Stimulated activated CD8-positive, alpha-beta memory T cell treated with anti-CD3 and anti-CD28 coated beads, Interleukin-12 subunit alpha, Interleukin-12 subunit beta, amount 100 ng/mL, for 4 hours (primary cell): ENCODE data around the gene PLIN3.
A peak's percentile ranks its signal among the peaks of the same experiment; 100 is the strongest.
"Not testable (repeated sequence)": the region's sequence is repeated elsewhere in the genome, so short reads cannot be mapped to it uniquely, and the experiment has no call there.

Experiments
- DNase-seq: peaks from one replicate; pipeline ENCODE4 v3.0.0-alpha.2; 2020; ENCODE audit warnings: low read depth

The PLIN3 gene, protein sequence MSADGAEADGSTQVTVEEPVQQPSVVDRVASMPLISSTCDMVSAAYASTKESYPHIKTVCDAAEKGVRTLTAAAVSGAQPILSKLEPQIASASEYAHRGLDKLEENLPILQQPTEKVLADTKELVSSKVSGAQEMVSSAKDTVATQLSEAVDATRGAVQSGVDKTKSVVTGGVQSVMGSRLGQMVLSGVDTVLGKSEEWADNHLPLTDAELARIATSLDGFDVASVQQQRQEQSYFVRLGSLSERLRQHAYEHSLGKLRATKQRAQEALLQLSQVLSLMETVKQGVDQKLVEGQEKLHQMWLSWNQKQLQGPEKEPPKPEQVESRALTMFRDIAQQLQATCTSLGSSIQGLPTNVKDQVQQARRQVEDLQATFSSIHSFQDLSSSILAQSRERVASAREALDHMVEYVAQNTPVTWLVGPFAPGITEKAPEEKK

GRCh38 chr19:4867534-4868285 is at the start of gene PLIN3:
TSS of gene PLIN3 (minus strand) at chr19:4867667. CDS start at chr19:4861394, 6,273 bp downstream.
- peak; percentile 76 for DNase-seq

GRCh38 chr19:4916292-4917082 is 49.0 kb upstream of the PLIN3 start:
- peak; percentile 20 for DNase-seq

DNA sequence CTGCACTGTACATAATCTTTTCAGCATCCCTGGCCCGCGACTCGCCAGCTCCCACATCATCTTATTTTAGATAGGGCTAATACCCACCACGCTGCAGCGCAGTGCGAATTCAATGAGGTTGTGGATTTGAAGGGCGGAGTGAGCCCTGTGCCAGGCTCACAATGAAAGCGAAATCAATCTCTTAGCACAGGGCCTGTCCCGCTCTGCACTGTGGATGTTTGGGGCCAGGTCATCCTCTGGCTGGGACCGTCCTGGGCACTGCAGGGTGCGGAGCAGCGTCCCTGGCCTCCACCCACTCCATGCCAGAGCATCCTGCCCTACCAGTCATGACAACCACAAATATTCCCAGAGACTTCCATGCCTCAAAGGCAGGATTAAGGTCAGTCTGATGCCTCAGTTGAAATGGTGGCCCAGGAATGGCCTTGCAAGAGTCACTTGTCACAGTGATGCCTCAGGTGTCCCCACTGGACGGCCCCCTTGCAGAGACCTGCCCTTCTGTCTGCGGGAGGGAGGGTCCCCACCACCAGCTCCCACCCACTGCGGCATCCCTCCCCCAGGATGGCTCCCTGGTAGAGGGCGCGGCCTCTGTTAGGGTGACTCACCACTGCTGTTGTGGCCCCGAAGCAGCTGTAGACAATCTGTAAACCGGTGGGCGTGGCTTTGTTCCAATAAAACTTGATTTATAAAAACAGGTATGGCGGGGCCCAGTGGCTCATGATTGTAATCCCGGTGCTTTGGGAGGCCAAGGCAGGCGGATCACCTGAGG is 47.5 kb upstream of the PLIN3 start:
- peak; percentile 56 for DNase-seq

DNA sequence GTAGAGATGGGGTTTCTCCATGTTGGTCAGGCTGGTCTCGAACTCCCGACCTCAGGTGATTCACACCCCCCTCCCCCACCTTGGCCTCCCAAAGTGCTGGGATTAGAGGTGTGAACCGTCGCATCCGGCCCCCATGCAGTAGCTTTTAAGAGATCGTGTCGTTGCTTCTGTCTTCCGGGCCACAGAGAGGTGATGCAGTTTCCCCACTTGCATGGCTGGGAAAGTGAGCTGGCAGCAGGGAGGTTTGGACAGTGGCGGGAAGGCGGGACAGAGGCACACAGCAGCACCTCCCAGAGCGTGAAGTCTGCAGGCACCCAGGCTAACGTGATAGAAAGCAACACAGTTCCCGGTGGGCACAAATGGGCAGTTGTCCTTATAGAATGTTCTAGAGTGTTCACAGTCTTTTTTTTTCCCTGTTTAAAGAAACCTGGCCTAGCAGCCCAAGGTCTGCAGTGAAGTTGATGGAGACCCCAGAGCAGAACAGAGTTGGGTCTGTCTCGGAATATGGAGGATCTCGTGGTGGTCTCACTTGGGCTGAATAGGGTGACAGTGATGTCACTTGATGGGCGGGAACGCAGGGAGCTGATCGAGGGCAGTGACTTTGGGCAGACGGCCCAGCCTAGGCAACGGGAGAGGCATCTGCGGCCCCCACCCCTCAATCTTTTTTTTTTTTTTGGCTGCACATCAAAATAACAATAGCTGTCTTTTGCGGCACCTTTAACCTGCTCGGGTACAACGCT is 46.7 kb upstream of the PLIN3 start:
- DNase-seq = no peak

DNA sequence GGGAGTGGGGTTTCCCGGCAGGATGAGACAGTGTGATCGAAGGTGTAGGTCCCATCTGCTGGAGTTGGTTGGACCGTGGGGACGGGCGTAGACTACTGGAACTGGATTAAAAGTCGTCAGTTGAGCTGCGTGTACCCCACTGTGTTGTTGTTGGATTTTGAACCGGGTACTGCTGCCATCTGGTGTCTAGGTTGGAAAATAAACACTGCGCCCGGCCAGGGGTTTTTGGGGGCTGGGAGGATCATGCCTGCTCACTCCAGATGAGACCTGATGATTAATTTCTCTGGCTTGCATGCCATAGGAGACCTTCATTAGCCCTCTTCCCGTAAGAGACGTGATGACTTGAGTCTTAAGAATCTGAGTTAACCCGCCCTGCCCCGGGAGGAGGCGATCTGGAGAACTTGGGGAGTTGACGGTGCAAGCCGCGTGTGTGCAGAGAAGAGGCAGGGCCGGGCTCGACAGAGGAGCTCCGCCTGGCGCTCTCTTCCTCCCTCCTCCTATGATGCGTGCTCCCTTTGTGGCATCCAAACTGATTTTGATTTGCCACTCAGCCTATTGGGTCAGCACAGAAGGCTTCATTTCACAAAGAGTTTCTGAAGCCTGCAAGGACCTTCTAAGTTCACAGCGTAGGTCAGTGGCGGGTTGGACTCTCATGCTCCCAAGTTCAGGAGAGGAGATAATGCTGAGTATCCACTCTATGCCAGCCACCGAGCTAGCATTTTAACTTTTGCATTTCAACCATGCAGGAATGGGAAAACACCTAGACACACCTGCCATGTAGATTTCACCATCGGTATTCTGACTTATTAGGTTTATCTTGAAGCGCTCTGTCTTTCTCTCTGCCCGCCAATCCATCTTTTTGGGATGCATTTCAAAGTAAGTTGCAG is 44.6 kb upstream of the PLIN3 start:
- DNase-seq = peak; percentile 34

- DNase-seq = no peak
Observed at GRCh38 chr19:4911314-4911713, 43.8 kb upstream of the PLIN3 start.

DNA sequence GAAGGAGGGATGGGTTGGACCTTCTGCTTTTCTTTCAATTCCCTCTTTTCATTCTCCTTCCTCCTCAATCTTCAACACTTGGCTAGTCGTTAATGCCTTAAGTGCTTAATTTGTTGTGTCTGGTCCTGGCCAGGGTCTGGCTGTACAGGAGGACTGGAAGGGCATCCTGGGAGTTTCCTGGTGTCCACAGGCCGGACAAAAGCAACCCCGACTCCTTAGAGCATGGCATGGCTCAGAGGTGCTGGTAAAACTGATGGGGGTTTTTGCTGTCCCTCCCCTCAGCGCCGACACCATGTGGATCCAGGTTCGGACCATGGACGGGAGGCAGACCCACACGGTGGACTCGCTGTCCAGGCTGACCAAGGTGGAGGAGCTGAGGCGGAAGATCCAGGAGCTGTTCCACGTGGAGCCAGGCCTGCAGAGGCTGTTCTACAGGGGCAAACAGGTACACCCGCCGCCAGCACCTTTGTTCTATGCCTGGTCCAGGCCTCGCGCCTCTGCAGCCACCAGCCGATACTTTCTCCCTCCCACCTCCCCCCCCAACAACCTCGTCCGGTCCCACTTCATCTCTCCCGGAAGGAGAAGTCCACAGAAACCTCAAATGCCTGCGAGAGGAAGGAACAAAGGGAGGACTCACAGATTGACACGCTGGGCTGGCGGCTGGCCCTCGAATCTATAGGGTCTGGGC is 43.3 kb upstream of the PLIN3 start:
- no peak for DNase-seq

- peak; percentile 86 for DNase-seq
Observed at GRCh38 chr19:4909897-4910593, 42.6 kb upstream of the PLIN3 start.

GRCh38 chr19:4909156-4909896 is 41.9 kb upstream of the PLIN3 start, which contains the start of gene UHRF1:
TSS of gene UHRF1 (plus strand) at chr19:4909501. CDS start at chr19:4910886, 1,385 bp downstream.
- no peak for DNase-seq

- no peak for DNase-seq
Observed at GRCh38 chr19:4908781-4909155, 41.3 kb upstream of the PLIN3 start.

DNA sequence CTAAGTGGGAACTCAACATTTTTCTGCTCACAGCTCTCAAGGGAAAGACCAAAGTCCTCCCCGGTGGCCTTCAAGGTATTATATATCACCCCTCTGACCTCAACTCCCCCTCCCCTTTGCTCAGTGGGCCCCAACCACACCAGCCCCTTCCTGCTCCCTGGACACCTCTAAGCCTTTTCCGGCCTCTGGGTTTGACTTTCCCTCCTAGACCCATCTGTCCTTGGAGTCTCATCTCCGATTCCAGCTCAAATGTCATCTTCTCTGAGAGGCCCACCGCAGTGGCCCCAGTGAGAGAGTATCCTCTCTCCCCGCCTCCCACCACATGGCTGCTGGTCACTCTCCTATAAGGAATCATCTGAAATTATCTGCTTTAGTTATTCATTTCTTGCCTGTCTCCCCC is 40.9 kb upstream of the PLIN3 start:
- DNase-seq = no peak

DNA sequence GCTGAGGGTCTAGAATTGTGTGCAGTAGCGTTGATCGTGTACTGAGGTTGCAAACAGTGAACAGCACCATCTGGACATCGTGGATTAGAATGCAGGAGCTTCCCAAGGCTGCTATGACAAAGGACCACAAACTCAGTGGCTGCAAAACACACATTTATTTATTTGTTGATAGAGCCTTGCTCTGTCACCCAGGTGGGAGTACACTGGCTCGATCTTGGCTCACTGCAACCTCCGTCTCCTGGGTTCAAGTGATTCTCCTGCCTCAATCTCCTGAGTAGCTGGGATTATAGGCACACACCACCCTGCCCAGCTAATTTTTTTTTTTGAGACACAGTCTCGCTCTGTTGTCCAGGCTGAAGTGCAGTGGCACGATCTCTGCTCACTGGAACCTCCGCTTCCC is 39.5 kb upstream of the PLIN3 start:
- DNase-seq = no peak

DNA sequence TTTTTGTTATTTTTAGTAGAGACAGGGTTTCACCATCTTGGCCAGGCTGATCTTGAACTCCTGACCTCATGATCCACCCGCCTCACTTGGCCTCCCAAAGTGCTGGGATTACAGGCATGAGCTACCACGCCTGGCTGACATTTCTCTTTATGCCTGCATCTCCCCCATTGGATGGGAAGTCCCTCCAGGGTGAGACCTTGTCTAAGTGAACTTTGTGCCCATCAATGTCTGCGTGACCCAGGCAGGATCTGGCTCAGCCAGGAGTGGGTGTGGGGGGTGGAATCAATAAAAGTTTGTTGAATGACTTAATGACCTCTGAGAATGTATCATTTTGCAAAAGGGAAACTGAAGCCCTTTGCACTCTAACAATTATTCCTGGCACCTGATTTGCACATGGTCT is 37.0 kb upstream of the PLIN3 start:
- no peak for DNase-seq

- DNase-seq = no peak
Observed at GRCh38 chr19:4902796-4903195, 35.3 kb upstream of the PLIN3 start, which contains the start of gene ARRDC5. TSS of gene ARRDC5 (minus strand) at chr19:4902896. CDS start at chr19:4902825, 71 bp downstream.

- not testable (repeated sequence) for DNase-seq
Observed at GRCh38 chr19:4900879-4901278, 33.4 kb upstream of the PLIN3 start.

- no peak for DNase-seq
Observed at GRCh38 chr19:4897146-4897545, 29.7 kb upstream of the PLIN3 start.

DNA sequence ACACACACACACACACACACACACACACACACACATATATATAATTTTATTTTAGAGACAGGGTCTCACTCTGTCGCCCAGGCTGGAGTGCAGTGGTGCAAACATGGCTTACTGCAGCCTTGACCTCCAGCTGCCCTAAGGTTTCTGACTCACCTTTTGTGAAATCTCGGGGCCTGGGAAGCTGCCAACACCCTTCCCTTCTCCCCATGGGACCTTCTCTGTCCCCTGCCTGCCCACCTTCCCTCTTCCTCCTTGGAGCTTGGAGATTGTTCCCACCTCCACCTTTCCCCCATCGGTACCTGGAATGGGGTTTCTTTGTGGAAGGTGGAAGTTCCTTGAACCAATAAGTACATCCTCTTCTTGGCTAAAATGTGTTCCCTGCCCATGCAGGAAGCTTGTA is 28.9 kb upstream of the PLIN3 start:
- no peak for DNase-seq

- not testable (repeated sequence) for DNase-seq
Observed at GRCh38 chr19:4892962-4893361, 25.5 kb upstream of the PLIN3 start.
